Measurements from ENCODE around the gene ZBTB47. TPM values are rescaled to one million over a fixed set of nuclear protein-coding genes. Genes with fewer than 3 reads are reported as not detected.

The ZBTB47 gene
- total RNA-seq, 4 donors from 2014 or later, result 41.5 to 67.6 (median 50.3) TPM

DNA sequence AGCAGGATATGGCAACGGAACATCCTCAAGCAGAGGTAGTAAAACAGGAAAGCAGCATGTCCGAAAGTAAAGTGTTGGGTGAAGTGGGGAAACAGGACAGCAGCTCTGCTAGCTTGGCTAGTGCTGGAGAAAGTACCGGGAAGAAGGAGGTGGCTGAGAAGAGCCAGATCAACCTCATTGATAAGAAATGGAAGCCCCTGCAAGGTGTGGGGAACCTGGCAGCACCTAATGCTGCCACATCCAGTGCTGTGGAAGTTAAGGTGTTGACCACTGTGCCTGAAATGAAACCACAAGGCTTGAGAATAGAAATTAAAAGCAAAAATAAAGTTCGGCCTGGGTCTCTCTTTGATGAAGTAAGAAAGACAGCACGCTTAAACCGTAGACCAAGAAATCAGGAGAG, 14.3 kb upstream of the ZBTB47 start:
- TF ChIP-seq, protein P1, sequence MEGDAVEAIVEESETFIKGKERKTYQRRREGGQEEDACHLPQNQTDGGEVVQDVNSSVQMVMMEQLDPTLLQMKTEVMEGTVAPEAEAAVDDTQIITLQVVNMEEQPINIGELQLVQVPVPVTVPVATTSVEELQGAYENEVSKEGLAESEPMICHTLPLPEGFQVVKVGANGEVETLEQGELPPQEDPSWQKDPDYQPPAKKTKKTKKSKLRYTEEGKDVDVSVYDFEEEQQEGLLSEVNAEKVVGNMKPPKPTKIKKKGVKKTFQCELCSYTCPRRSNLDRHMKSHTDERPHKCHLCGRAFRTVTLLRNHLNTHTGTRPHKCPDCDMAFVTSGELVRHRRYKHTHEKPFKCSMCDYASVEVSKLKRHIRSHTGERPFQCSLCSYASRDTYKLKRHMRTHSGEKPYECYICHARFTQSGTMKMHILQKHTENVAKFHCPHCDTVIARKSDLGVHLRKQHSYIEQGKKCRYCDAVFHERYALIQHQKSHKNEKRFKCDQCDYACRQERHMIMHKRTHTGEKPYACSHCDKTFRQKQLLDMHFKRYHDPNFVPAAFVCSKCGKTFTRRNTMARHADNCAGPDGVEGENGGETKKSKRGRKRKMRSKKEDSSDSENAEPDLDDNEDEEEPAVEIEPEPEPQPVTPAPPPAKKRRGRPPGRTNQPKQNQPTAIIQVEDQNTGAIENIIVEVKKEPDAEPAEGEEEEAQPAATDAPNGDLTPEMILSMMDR (IDR thresholded peaks at IDR 0.05), result no peak
- DNase-seq (ENCODE audit: low spot score), result no peak
- no peak for ATAC-seq (ENCODE audit: low FRiP score)

DNA sequence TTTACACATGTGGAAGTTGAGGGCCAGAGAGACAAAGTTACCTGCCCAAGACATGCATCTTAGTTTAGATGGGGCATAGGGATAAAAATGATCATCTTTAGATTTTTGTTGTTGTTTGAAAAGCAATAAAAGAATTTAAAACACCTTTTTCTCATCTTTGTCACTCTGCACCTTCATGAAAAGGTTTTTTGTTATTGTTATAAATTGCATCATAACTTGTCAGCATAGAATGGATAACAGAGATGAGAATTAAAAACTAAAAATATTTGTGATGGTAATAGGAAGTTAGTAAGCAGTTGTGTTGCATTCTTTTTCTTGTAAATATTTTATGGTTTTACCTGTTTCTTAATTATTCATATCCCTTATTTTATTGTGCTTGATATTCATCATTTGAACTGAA, 13.4 kb upstream of the ZBTB47 start:
- TF ChIP-seq, protein P1 (IDR thresholded peaks at IDR 0.05), result no peak
- DNase-seq (ENCODE audit: low spot score) (no peak), ATAC-seq (ENCODE audit: low FRiP score) (no peak)

DNA sequence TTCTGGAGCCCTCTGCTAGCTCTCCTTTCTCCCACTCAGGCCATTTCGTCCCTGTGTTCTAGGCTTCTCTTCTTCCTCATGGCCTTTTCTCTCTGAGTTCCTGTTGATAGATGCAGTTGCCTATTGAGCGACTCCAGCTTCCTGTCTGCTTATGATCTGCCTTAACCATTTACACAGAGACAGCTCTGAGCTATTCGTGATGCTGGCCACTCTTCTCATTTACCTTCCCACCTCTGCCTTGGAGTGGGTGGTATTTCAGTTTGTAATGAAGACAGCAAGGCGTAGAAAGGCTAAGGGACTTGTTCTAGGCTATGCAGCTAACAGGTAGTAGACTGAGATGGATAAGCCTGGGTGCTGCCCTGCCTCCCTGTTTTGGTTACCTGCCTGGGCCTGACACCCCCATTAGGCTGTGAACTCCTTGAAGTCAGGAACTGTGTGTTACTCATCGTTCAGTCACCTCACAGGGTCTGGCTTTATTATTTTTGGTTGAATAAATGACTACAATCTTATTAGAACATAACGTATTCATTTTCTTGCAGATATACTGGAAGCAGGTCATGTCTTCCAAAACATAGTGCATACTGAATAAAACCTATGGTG, 12.6 kb upstream of the ZBTB47 start:
- ATAC-seq (ENCODE audit: low FRiP score), result no peak
- DNase-seq (ENCODE audit: low spot score), result no peak
- TF ChIP-seq, protein P1 (IDR thresholded peaks at IDR 0.05), result no peak

DNA sequence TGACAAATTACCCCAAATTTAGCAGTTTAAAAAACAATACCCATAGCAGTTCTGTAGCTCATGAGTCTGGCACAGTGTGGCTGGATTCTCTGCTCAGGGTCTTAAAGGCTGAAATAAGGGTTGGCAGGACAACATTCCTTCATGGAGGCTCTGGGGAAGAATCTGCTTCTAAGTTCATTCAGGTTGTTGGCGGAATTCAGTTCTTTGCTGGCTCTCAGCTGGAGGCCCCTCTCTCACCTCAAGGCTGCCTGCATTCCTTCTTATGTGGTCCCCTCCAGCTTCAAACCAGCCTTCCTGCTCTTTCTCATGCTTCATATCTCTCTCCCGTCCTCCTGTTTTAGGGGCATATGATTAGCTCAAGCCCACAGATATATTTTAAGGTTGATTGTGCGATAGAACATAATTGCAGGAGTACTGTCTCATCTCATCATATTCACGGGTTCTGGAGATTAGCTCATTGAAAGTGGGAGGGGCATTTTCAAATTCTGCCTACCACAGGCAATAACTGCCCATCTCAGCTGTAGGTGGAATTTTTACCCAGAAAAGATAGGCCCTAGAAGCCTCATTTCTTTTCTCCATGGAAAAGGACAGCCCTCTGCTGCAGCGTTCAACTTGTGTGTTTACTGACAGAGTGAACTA, 5.6 kb upstream of the ZBTB47 start:
- DNase-seq (ENCODE audit: low spot score) (no peak), ATAC-seq (ENCODE audit: low FRiP score) (no peak)
- TF ChIP-seq, protein P1 (IDR thresholded peaks at IDR 0.05), result no peak

DNA sequence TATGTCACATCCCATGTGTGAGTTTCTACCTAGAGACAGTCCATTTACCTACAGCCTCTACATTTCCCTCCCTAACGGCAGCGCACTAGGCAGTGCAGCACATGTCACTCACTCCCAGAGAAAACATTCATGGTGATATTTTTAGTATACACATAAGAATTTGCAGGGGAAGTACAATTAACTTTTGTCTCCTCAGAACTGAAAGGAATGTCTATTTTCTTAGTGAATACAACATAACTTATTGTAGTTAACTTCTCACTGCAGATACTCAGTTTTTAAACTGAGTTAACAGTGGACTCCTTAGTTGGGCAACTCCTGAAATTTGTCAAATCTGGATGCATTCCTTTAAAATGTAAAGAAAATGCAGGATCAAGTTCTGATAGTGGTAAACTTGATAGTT, 4.5 kb upstream of the ZBTB47 start:
- DNase-seq (ENCODE audit: low spot score) (no peak), ATAC-seq (ENCODE audit: low FRiP score) (no peak)
- TF ChIP-seq, protein P1 (IDR thresholded peaks at IDR 0.05), result no peak

DNA sequence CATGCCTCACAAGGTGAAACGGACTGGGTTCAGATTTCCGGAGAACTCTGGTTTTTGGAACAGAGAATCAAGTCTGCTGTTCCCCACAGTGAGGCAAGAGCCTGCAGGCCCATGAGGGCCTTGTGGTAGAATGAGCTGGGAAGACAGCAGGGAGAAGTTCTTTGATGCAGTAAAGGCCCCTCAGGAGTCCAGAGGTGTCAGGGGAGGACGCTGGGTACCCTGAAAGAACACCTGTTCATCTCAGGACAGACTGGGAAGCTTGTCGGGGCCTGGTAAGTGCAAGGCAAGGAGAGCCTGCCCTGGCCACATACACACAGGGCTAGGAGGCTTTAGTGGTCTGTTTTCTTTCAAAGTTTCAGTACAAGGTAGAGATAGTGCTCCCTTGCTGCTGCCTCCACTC, 3.7 kb upstream of the ZBTB47 start:
- TF ChIP-seq, protein P1 (IDR thresholded peaks at IDR 0.05), result no peak
- ATAC-seq (ENCODE audit: low FRiP score) (no peak), DNase-seq (ENCODE audit: low spot score) (no peak)
